PFSK-1 (cell line): Measurements from ENCODE around the gene PRDM15.

ENCODE experiments used
- POLR2AphosphoS5 ChIP-seq: IDR thresholded peaks from 2 replicates; pipeline ENCODE4 v1.6.1; 2012; ENCODE audit warnings: low read depth, mild to moderate bottlenecking, control low read depth, low read length, moderate library complexity
- TAF1 ChIP-seq: IDR thresholded peaks from 2 replicates; pipeline ENCODE4 v1.6.1; 2012; ENCODE audit warnings: low read length, control low read depth, borderline replicate concordance; ENCODE audit not compliant: insufficient read depth

DNA sequence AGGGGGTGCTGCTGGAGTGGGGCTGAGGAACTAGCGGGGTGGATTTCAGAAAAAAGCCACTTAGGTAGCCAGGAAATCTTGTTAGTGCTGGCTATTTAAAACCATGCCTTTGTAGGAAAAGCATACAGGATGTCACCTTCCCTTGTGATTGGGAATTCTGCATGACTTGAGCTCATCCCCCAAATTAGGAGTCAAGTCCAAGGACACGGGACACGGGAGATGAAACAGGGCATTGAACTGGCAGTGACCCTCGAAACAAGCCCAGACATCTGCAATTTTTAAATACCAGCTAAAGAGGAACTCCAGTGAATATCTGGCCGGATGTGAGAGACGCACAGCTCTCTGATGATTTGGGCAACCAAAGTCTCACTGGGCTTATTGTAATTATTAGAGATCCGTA, 41.9 kb upstream of the PRDM15 start:
- TF ChIP-seq POLR2AphosphoS5 (no peak), TAF1 (no peak)
